22Rv1 (cell line): ENCODE data around the gene CCDC187.

ENCODE experiments used
- ZFX ChIP-seq: fragments of 450-650 bp; IDR thresholded peaks from 2 replicates; pipeline ENCODE4 v1.6.1; 2017; ENCODE audit warnings: antibody characterized with exemption, borderline replicate concordance
- TF ChIP-seq, protein P1 (sequence below): fragments of 450-650 bp; IDR thresholded peaks from 2 replicates; pipeline ENCODE4 v1.5.1; 2017; ENCODE audit warnings: mild to moderate bottlenecking

DNA sequence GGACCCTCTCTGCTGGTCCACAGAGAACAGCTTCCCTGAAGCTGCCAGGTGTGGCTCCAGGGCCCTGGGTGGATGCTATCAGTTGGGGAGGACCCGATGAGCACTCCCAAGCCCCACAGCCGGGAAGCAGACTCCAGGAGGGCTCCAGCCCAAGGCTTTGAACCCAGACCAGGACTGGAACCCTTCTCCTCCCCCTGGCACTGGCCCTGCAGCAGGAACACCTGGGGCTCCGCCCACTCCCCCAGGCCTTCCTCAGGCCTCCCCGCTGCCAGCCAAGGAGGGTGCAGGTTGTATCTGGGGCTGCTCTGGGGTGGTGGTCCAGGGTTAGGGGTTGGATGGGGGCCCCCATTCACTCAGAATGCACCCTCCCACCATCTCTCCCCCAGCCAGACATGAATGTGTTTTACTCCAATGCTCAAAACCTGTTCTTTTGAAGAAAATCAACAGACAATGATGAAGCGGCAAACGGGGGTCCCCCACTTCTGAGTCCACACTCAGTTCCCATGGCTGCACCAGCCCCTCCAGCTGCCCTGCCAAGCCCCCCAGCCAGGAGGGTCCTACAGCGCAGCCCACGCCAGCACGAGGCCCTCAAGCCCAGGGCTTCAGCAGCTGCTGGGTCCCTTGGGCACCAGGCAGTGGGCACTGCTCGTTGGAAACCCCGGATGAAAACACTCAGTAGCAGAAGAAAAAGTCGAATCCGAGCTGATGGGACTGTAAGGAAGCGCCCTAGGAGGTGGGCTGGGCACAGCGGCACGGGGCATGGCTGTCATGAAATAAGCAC, 23.2 kb downstream of the CCDC187 start:
- TF ChIP-seq, protein P1, sequence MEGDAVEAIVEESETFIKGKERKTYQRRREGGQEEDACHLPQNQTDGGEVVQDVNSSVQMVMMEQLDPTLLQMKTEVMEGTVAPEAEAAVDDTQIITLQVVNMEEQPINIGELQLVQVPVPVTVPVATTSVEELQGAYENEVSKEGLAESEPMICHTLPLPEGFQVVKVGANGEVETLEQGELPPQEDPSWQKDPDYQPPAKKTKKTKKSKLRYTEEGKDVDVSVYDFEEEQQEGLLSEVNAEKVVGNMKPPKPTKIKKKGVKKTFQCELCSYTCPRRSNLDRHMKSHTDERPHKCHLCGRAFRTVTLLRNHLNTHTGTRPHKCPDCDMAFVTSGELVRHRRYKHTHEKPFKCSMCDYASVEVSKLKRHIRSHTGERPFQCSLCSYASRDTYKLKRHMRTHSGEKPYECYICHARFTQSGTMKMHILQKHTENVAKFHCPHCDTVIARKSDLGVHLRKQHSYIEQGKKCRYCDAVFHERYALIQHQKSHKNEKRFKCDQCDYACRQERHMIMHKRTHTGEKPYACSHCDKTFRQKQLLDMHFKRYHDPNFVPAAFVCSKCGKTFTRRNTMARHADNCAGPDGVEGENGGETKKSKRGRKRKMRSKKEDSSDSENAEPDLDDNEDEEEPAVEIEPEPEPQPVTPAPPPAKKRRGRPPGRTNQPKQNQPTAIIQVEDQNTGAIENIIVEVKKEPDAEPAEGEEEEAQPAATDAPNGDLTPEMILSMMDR, result no peak
- TF ChIP-seq ZFX, result no peak
